Putamen (tissue), 1 donor: ENCODE results near the gene PIP5K1B.

ENCODE experiments used
- DNase-seq: peaks from one replicate; pipeline ENCODE4 v3.0.0-alpha.2; 2016; ENCODE audit warnings: low spot score

PIP5K1B gene

GRCh38 chr9:68953771-68954170 lies 248.7 kb downstream of the PIP5K1B start:
- no peak for DNase-seq

- no peak for DNase-seq
Observed at GRCh38 chr9:68955330-68955729, 250.3 kb downstream of the PIP5K1B start.

- no peak for DNase-seq
Observed at GRCh38 chr9:68957479-68957878, 252.4 kb downstream of the PIP5K1B start.

- no peak for DNase-seq
Observed at GRCh38 chr9:68961587-68961986, 256.5 kb downstream of the PIP5K1B start.

- DNase-seq: no peak
Observed at GRCh38 chr9:68963416-68963815, 258.4 kb downstream of the PIP5K1B start.

GRCh38 chr9:68964102-68964541 lies 259.1 kb downstream of the PIP5K1B start:
- DNase-seq: no peak

GRCh38 chr9:68964765-68965164 lies 259.7 kb downstream of the PIP5K1B start:
- no peak for DNase-seq

- no peak for DNase-seq
Observed at GRCh38 chr9:68966496-68966944, 261.5 kb downstream of the PIP5K1B start.

- DNase-seq: no peak
Observed at GRCh38 chr9:68967800-68968199, 262.8 kb downstream of the PIP5K1B start.

GRCh38 chr9:68969538-68969937 lies 264.5 kb downstream of the PIP5K1B start:
- no peak for DNase-seq

- no peak for DNase-seq
Observed at GRCh38 chr9:68970151-68970550, 265.1 kb downstream of the PIP5K1B start.

GRCh38 chr9:68973619-68974018 lies 268.6 kb downstream of the PIP5K1B start:
- DNase-seq: no peak

GRCh38 chr9:68974431-68974830 lies 269.4 kb downstream of the PIP5K1B start:
- DNase-seq: no peak

- DNase-seq: no peak
Observed at GRCh38 chr9:68974901-68975300, 269.9 kb downstream of the PIP5K1B start.

GRCh38 chr9:68975365-68976043 lies 270.5 kb downstream of the PIP5K1B start:
- no peak for DNase-seq

- DNase-seq: no peak
Observed at GRCh38 chr9:68978066-68978465, 273.0 kb downstream of the PIP5K1B start.

- DNase-seq: no peak
Observed at GRCh38 chr9:68978501-68978900, 273.5 kb downstream of the PIP5K1B start.

- no peak for DNase-seq
Observed at GRCh38 chr9:68979538-68980314, 274.7 kb downstream of the PIP5K1B start.

GRCh38 chr9:68980341-68980914 lies 275.4 kb downstream of the PIP5K1B start:
- no peak for DNase-seq

GRCh38 chr9:68981789-68982188 lies 276.7 kb downstream of the PIP5K1B start:
- no peak for DNase-seq

- no peak for DNase-seq
Observed at GRCh38 chr9:68983008-68983411, 278.0 kb downstream of the PIP5K1B start.

GRCh38 chr9:68983522-68984424 lies 278.7 kb downstream of the PIP5K1B start:
- DNase-seq: no peak
